ENCODE data around the gene FAM153A.
"Not testable (repeated sequence)": the region's sequence is repeated elsewhere in the genome, so short reads cannot be mapped to it uniquely, and the experiment has no call there.

GRCh38 chr5:177723831-177724485 lies 58.7 kb downstream of the FAM153A start:
- TF ChIP-seq RBBP5 (IDR thresholded peaks at IDR 0.05; ENCODE audit: borderline replicate concordance, insufficient read depth, low read length, poor library complexity, severe bottlenecking); KDM2B (CRISPR knock-in tag; IDR thresholded peaks at IDR 0.05); CTCF (IDR thresholded peaks at IDR 0.05 in 2 of 3, conservative IDR thresholded peaks at IDR 0.05 in 1 of 3; ENCODE audit: insufficient read depth in 2 of 3, low read depth in 1 of 3, low read length in 3 of 3); HNRNPL (IDR thresholded peaks at IDR 0.05; ENCODE audit: low read depth, low read length); SIX5 (IDR thresholded peaks at IDR 0.05; ENCODE audit: borderline replicate concordance in 1 of 2, insufficient read depth in 1 of 2, low read depth in 1 of 2, low read length in 2 of 2); ZKSCAN1 (IDR thresholded peaks at IDR 0.05; ENCODE audit: low read depth, low read length); CHD2 (IDR thresholded peaks at IDR 0.05; ENCODE audit: low read depth, low read length); RNF2 (IDR thresholded peaks at IDR 0.05); ZNF354B (CRISPR knock-in tag; IDR thresholded peaks at IDR 0.05); PCBP1 (IDR thresholded peaks at IDR 0.05; ENCODE audit: low read depth, low read length, poor library complexity, severe bottlenecking); SRF (CRISPR knock-in tag; IDR thresholded peaks at IDR 0.05); ZBTB33 (CRISPR knock-in tag; IDR thresholded peaks at IDR 0.05); REST (IDR thresholded peaks at IDR 0.05; ENCODE audit: borderline replicate concordance); REST (CRISPR knock-in tag; IDR thresholded peaks at IDR 0.05; ENCODE audit: low read depth): not testable (repeated sequence)

Data from K562 (cell line).